OCI-LY7 (cell line): ENCODE measurements around the gene POLD2. TPM values are rescaled to one million over a fixed set of nuclear protein-coding genes. Genes with fewer than 3 reads are reported as not detected.

Source experiments
- BruUV-seq: library from RNA; stranded (reverse); fragments of 400-500 nt; replicated peaks from 2 replicates; lab custom pipeline; 2021; lab: Mats Ljungman, UMichigan
- CTCF ChIA-PET: fragments of 300-600 bp; sonication (Branson Sonifier 250); formaldehyde crosslinking; loops from one replicate; lab custom pipeline; 2022; ENCODE audit warnings: antibody characterized with exemption; ENCODE audit not compliant: unreplicated experiment; lab: Charles Lee
- POLR2A ChIA-PET: fragments of 300-600 bp; sonication (Branson Sonifier 250); formaldehyde crosslinking; loops from one replicate; lab custom pipeline; 2022; ENCODE audit warnings: antibody characterized with exemption; lab: Charles Lee
- DNase-seq: peaks from one replicate; pipeline ENCODE4 v3.0.0-alpha.2; 2015; ENCODE audit warnings: low spot score
- H2AFZ ChIP-seq: fragments of 200-600 bp; sonication (generic), shearing (Covaris generic); 2 replicates; pipeline ENCODE4 v1.6.1; 2014; ENCODE audit warnings: mild to moderate bottlenecking, antibody characterized with exemption, low read length, moderate library complexity
- H3K27ac ChIP-seq: fragments of 200-600 bp; sonication (generic); 2 replicates; pipeline ENCODE4 v1.5.1; 2014; ENCODE audit warnings: mixed run types, low read depth, mild to moderate bottlenecking, moderate library complexity, low read length, inconsistent platforms; ENCODE audit not compliant: poor library complexity, severe bottlenecking
- H3K36me3 ChIP-seq: fragments of 200-600 bp; sonication (generic); 2 replicates; pipeline ENCODE4 v1.6.1; 2014; ENCODE audit warnings: mild to moderate bottlenecking, antibody characterized with exemption, low read length, moderate library complexity, mixed read lengths; ENCODE audit not compliant: insufficient read depth
- H3K4me1 ChIP-seq: fragments of 200-600 bp; sonication (generic); 2 replicates; pipeline ENCODE4 v1.5.1; 2014; ENCODE audit warnings: mild to moderate bottlenecking, low read length; ENCODE audit not compliant: insufficient read depth, poor library complexity, severe bottlenecking
- H3K4me2 ChIP-seq: fragments of 200-600 bp; sonication (generic); 2 replicates; pipeline ENCODE4 v1.6.1; 2014; ENCODE audit warnings: mild to moderate bottlenecking, low read length
- H3K4me3 ChIP-seq: fragments of 200-600 bp; sonication (generic); 2 replicates; pipeline ENCODE4 v1.5.1; 2014; ENCODE audit warnings: mild to moderate bottlenecking, low read depth, low read length; ENCODE audit not compliant: poor library complexity, severe bottlenecking
- H3K79me2 ChIP-seq: fragments of 200-600 bp; sonication (generic); 2 replicates; pipeline ENCODE4 v1.6.1; 2016; ENCODE audit warnings: low read depth, mild to moderate bottlenecking, low read length, moderate library complexity, mixed read lengths; ENCODE audit not compliant: insufficient read depth
- H3K9me2 ChIP-seq: fragments of 200-600 bp; sonication (generic); 2 replicates; pipeline ENCODE4 v1.6.1; 2016; ENCODE audit warnings: mild to moderate bottlenecking, low read length, mixed read lengths; ENCODE audit not compliant: insufficient read depth
- H3K9me3 ChIP-seq: fragments of 200-600 bp; sonication (generic); 2 replicates; pipeline ENCODE4 v1.6.1; 2014; ENCODE audit warnings: mild to moderate bottlenecking, mixed run types, low read length, mixed read lengths
- H4K20me1 ChIP-seq: fragments of 200-600 bp; sonication (generic); 2 replicates; pipeline ENCODE4 v1.6.1; 2014; ENCODE audit warnings: mild to moderate bottlenecking, antibody characterized with exemption, low read length, moderate library complexity, mixed read lengths; ENCODE audit not compliant: insufficient read depth
- CTCF ChIP-seq: fragments of 200-600 bp; sonication (generic); conservative IDR thresholded peaks from 2 replicates; pipeline ENCODE4 v1.5.1; 2014; ENCODE audit warnings: mild to moderate bottlenecking, antibody characterized with exemption, low read length, moderate library complexity, mixed read lengths
- EZH2phosphoT487 ChIP-seq: fragments of 200-600 bp; sonication (generic); IDR thresholded peaks from 2 replicates; pipeline ENCODE4 v1.6.1; 2018; ENCODE audit warnings: low read depth, borderline replicate concordance, mild to moderate bottlenecking, mixed run types, antibody characterized with exemption, low read length, moderate library complexity, mixed read lengths
- intact Hi-C: fragments of 100-400 bp; cut with micrococcal nuclease; formaldehyde crosslinking; loops from one replicate; pipeline ENCODE4 v1.10.0; 2022; ENCODE audit not compliant: unreplicated experiment
- total RNA-seq, 2 experiments: library from RNA; depleted of rRNA in 1 of 2; stranded (reverse); fragments of >200 nt in 1 of 2; shearing (Covaris generic) in 1 of 2; gene quantifications; 2 replicates each; pipeline ENCODE4 v1.2.3, GENCODE V29; 2014 to 2022

POLD2 gene
- total RNA-seq, 2 experiments from 2014 or later: 230 to 261 TPM

GRCh38 chr7:44074349-44074695, 49.0 kb downstream of the POLD2 start:
- DNase-seq: no peak
- Histone ChIP-seq H3K4me2 (no peak overlapping the region), H4K20me1 (no peaks in the 10 kb centered on the region), H3K9me2 (no peaks in the 10 kb centered on the region), H3K4me3 (no peak overlapping the region), H3K4me1 (peaks cover 21% of the 10 kb centered on the region), H2AFZ (no peak overlapping the region), H3K9me3 (no peaks in the 10 kb centered on the region), H3K27ac (no peak overlapping the region), H3K79me2 (no peaks in the 10 kb centered on the region), H3K36me3 (peaks cover 87% of the 10 kb centered on the region)
- BruUV-seq: no TSS peak
- TF ChIP-seq CTCF (no peak), EZH2phosphoT487 (no peak)
- ChIA-PET CTCF (no interaction called here), POLR2A (no interaction called here)
- intact Hi-C loops: no loop called here

- H3K4me1 ChIP-seq: peaks cover 18% of the 10 kb centered on the region
- CTCF ChIA-PET: no interaction called here
- POLR2A ChIA-PET: no interaction called here
Measured at GRCh38 chr7:44073664-44074348, 49.5 kb downstream of the POLD2 start.

More at GRCh38 chr7:44073664-44074348, 49.5 kb downstream of the POLD2 start:
- intact Hi-C loops: no loop called here
- BruUV-seq: no TSS peak
- TF ChIP-seq CTCF (no peak), EZH2phosphoT487 (no peak)
- Histone ChIP-seq H3K36me3 (peaks cover 82% of the 10 kb centered on the region), H3K27ac (no peak overlapping the region), H4K20me1 (no peaks in the 10 kb centered on the region), H2AFZ (no peak overlapping the region), H3K79me2 (no peaks in the 10 kb centered on the region), H3K9me2 (no peaks in the 10 kb centered on the region), H3K4me2 (no peak overlapping the region), H3K4me3 (no peak overlapping the region), H3K9me3 (no peaks in the 10 kb centered on the region)
- no peak for DNase-seq
